Left renal cortex interstitium (tissue), 4 donors: Measurements from ENCODE around the gene RHAG. TPM values are rescaled to one million over a fixed set of nuclear protein-coding genes. Genes with fewer than 3 reads are reported as not detected.
"Not testable (repeated sequence)": the region's sequence is repeated elsewhere in the genome, so short reads cannot be mapped to it uniquely, and the experiment has no call there.

Experiments used
- DNase-seq, 4 donors: peaks; one replicate each; pipeline ENCODE4 v3.0.0-alpha.2; 2013; ENCODE audit warnings: low read depth in 4 of 4, low spot score in 2 of 4, missing footprints in 1 of 4
- polyA plus RNA-seq, 4 donors: library from polyadenylated mRNA; unstranded; fragments of 120-200 nt; gene quantifications; one replicate each; pipeline ENCODE4 v1.2.1, GENCODE V29; 2013; ENCODE audit not compliant: insufficient read length in 4 of 4

RHAG gene
- polyA plus RNA-seq: 1 to 10 TPM in 2 of 4 donors, under 1 TPM in 2; 0.47 to 3.6 (median 1.2) TPM

GRCh38 chr6:49636713-49637349 is at the start of gene RHAG:
TSS of gene RHAG (minus strand) at chr6:49636839. CDS start at chr6:49636812, 27 bp downstream.
- no peak for DNase-seq

DNA sequence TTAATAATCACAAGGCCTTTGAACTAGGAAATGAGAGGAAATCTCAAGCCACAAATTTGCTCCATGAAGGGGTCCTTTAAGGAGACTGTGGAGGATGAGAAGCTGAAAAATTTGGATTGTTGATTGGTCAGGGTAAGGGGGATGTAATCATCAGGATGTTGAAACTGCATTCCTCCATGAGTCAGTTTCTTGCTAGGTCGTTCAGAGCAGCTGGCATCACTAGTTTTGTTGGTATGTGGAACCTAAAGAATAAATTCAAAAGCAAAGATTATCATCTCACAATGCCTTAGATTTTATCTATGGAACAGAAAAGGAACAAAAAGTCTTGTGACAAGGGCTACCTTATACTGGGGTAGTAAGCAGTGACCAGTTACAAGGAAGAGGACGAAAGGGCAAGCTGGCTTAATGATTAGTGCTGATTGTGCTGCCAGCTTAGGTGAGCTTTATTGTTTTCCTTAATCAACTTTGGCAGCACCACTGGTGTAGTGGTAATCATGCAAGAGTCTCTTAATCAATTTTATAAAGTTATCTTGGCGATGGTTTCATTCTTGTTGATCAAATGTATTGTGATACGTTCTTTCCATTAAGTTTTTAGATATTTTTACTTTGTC is 40.1 kb upstream of the RHAG start:
- DNase-seq: no peak

GRCh38 chr6:49675816-49676215 is 39.2 kb upstream of the RHAG start:
- DNase-seq: no peak

DNA sequence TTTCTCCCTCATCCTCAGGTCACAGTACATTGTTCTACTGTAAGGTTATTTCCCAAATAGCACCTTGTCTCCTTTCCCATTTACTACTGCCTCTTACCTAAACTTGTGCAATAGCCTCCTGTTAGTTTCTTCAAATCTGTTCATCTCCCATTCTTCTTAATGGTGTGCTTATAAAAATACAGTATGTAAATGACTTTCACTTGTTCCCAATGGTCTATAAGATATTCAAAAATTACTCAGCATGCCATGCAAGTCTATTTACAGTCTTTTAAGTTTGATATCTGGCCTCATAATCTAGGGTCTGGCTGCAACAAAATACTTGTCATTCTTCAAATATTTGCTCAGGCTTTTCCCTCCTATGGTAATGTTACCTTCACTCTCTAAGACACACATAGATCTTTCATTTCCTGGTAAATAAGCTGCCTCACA is 31.5 kb upstream of the RHAG start:
- no peak for DNase-seq

DNA sequence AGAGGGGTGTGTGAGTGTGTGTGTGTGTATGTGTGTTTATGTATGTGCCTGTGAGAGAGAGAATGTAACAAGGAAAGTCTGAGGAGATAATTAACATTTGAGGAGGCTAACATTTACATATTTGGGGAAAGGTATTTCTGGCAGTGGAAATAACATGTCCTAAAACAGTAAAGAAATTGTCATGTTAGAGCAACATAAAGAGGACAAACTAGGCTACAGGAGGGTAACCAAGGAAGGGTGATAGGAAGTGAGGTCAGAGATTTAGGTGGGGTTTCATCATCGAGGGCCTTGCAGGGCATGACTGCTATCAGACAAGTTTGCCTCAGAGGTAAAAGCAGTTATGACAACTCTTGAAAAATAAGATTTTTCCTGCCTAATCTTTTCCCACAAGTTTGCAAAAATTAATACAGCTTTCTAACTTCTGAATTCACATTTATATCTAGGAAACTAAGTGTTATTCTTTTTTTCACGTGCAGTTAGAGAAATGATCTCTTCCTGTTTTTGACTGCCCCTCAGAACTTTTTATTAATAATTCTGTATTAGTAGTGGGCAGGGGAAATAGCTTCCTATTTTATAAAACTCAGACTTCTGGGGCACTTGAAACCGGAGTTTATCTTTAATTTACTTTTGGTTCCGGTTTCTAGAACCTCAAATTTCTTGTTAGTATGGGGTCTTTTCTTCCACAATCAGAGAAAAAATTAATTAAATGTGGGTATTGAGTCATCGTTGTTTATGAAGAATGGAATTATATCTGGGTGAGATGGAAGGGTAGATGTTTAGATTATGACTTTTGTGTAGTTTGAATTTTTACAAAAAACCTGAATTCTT is 30.5 kb upstream of the RHAG start:
- no peak for DNase-seq

DNA sequence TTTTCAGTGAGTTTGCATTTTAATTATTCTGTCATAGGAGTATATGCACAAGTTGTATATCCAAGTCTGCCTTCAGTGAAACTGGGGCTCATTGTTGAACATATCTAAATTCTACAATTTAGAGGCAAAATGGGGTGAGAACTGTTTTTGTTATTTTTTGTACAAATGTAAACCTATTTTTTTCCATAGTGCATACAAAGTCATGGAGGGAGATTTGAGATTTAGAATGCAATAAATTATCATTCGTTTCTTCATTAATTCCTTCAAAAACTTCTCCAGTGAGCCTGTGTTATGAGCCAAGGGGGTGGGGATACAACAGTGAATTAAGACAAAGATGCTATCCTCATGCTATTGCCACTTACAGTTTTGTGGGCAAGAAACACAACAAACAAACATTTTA is 29.8 kb upstream of the RHAG start:
- DNase-seq: no peak

DNA sequence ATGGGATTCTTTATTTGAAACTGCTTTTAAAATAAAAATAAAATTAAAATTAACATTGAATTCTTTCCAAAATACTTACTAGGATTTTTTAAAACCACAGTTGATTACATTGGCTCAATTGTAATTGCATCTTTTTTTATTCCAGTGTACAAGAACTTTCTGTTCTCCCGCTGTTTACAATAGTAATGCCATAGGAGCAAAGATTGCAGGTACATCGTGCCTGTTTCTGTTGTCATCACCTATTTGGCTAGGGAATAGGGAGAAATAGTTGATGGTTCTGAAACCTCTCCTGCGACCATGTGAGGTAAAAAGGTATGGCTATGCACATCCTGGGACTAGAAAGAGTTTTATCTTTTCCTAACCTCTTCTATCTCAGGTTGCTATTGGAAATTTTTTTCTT is 28.2 kb upstream of the RHAG start:
- DNase-seq: no peak

DNA sequence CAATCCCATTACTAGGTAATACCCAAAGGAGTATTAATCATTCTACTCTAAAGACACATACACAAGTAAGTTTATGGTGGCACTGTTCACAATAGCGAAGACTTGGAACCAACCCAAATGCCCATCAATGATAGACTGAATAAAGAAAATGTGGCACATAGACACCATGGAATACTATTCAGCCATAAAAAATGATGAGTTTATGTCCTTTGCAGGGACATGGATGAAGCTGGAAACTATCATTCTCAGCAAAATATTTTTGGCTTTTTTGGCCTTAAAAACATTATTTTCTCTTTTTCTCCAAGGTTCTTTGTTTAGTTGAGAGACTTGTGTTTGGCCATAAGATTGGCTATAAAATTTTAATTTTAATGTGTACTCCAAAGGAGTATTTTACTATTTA is 27.4 kb upstream of the RHAG start:
- DNase-seq: not testable (repeated sequence)

DNA sequence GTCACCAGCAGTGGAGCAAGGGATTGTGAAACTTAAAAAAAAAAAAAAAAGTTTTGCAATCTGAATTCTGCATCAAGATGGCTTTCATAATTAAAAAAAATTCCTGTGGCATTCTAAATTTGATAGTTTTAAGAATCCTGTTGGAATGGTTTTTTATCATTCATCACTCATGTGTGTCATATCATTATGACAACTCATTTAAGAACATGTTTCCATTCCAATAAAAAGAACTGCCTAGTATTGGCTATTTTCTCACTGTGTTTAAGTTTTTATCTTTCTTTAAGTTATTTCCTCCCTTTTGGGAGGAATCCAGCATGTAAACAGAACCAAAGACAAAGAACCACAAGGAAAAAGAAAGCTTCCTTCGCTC is 26.2 kb upstream of the RHAG start:
- DNase-seq: no peak

- DNase-seq: no peak
Measured at GRCh38 chr6:49662231-49662891, 25.7 kb upstream of the RHAG start.

DNA sequence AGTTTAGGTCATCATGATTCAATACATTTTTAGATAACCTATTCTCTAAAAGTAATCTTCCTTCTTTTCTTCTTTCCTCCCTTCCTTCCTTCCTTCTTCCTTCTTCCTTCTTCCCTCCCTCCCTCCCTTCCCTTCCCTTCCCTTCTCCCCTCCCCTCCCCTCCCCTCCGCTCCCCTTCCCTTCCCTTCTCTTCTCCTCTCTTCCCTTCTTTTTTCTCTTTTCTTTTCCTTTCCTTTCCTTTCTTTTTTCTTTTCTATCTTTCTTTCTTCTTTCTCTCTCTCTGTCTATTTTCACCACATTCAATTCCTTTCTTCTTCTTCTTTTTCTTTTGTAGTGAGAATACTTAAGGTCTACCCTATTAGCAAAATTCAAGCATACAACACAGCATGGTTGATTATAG is 17.3 kb upstream of the RHAG start:
- no peak for DNase-seq

GRCh38 chr6:49653438-49653837 is 16.8 kb upstream of the RHAG start:
- no peak for DNase-seq

DNA sequence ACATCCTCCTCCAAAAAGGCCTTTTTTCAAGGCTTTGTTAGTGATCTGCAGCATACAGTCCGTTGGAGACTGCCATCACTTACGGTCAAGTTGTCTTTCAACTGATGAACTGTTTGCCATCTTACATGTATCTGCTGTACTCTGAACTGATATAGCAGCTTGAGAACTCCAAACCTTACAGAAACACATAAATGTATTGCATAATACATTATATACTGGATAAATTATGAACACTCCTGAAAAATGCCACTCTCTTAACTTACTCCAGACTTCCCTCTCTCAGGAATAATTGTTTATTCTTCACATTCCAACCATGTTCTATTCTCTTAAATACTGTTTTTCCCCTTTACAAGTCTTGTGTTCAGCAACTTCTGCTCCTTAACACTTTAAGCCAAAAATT is 14.6 kb upstream of the RHAG start:
- DNase-seq: no peak

GRCh38 chr6:49649988-49650387 is 13.3 kb upstream of the RHAG start:
- DNase-seq: no peak

DNA sequence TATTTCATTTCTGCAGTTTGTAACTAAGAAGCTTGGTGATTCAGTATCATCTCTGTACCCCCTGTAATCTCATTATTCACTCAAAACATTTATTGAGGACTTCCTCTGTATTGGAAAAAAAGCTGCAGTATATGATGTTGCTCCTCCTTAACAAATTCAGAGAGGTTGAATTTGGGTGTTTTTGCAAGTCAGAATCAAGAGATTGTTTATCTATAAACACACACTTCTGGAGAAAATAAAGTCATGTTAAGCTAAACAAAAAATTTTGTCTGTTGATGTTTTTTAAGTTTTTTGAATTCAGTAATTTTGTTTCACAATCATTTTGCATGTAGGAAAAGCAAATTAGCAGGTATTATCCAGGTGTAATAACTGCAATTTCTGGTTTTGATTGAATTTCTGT is 11.4 kb upstream of the RHAG start:
- no peak for DNase-seq

GRCh38 chr6:49647476-49647875 is 10.8 kb upstream of the RHAG start:
- no peak for DNase-seq

DNA sequence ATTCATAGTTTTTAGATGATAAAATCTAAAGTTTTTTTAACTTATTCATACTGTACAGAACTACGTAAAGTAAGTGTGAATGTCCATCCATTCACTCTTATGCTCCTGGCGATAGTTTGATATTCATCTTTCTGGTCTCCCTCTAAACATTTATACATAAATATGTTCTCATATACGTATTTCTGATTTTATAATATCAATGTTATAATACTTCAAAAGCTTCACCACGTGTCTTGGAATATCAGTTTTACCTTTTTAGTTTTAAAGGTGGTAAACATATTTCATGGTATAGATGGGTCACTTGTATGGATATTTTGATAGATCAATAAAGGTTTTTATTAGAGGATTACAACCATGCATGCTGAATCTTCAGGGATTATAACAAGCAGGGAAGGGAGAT is 10.3 kb upstream of the RHAG start:
- no peak for DNase-seq

- no peak for DNase-seq
Measured at GRCh38 chr6:49646130-49646824, 9.6 kb upstream of the RHAG start.

GRCh38 chr6:49645139-49645538 is 8.5 kb upstream of the RHAG start:
- no peak for DNase-seq

- DNase-seq: no peak
Measured at GRCh38 chr6:49639177-49639817, 2.7 kb upstream of the RHAG start.
